Fibroblast of peridontal ligament (primary cell): ENCODE measurements around the gene UTP11.
"Not testable (repeated sequence)": the region's sequence is repeated elsewhere in the genome, so short reads cannot be mapped to it uniquely, and the experiment has no call there.

Experiments used
- DNase-seq: peaks from one replicate; pipeline ENCODE4 v3.0.0-alpha.2; 2010; ENCODE audit errors: extremely low read depth

UTP11 gene

GRCh38 chr1:38012363-38013226 lies at the start of gene UTP11:
UTP11 (plus strand) TSS chr1:38012734; CDS start chr1:38012803, 69 bp downstream.
- DNase-seq, result peak; percentile 99

- not testable (repeated sequence) for DNase-seq
Measured at GRCh38 chr1:37964106-37964505, 48.4 kb upstream of the UTP11 start.

- DNase-seq, result no peak
Measured at GRCh38 chr1:37965301-37965700, 47.2 kb upstream of the UTP11 start.

DNA sequence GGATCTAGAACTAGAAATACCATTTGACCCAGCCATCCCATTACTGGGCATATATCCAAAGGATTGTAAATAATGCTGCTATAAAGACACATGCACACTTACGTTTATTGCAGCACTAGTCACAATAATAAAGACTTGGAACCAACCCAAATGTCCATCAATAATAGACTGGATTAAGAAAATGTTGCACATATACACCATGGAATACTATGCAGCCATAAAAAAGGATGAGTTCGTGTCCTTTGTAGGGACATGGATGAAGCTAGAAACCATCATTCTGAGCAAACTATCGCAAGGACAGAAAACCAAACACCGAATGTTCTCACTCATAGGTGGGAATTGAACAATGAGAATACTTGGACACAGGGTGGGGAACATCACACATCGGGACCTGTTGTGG lies 38.9 kb upstream of the UTP11 start:
- not testable (repeated sequence) for DNase-seq

DNA sequence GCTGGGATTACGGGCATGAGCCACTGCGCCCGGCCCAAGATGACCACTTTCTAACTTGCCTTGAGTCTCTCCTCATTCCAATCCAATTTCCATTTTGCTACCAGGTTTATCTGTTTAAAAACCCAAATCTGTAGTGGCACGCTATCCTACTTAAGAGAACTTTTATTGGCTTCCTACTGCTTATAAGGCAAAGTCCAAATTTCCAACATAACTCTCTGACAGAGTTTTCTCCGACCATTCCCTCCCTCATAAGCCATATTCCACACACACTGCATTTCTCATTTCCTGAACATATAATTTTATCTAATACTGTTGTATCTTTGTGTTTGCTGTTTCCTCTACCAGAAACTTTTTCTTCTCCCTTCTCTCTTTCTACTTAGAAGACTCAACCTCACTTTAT lies 38.0 kb upstream of the UTP11 start:
- DNase-seq, result no peak

DNA sequence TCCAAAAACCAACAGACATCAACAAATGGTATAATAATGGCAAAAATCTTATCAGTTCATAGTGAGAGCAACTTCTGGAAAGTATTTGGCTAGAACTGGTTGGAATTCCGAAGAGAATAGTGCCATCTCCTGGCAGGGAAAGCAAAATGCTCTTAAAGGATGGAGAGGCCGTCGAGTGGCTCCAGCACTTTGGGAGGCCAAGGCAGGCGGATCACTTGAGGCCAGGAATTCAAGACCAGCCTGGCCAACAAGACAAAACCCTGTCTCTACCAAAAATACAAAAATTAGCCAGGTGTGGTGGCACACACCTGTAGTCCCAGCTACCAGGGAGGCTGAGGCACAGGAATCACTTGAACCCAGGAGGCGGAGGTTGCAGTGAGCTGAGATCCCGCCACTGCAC lies 37.5 kb upstream of the UTP11 start:
- peak; percentile 76 for DNase-seq

GRCh38 chr1:37978541-37978940 lies 34.0 kb upstream of the UTP11 start:
- no peak for DNase-seq

- no peak for DNase-seq
Measured at GRCh38 chr1:37983546-37983945, 29.0 kb upstream of the UTP11 start.

DNA sequence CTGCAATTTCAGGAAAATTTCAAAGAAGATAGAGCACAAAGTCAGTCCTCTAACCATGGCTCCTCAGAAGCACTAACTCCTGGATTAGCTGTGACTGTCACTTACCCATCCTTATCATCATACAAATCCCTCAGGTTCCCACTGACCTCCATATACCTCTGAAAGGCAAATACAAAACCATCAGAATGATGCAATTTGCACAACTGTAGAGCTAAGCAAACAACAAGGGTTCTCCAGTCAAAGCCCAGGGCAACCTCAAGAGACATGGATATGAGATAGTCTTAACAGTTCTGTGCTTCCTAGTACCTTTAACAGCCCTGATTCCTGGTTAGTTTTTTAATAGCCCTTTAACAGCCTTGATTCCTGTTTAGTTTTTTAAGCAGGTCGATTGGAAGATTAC lies 24.9 kb upstream of the UTP11 start:
- DNase-seq, result no peak

GRCh38 chr1:37989361-37989930 lies 23.1 kb upstream of the UTP11 start:
- DNase-seq, result no peak

GRCh38 chr1:37994886-37995566 lies 17.5 kb upstream of the UTP11 start:
- no peak for DNase-seq

DNA sequence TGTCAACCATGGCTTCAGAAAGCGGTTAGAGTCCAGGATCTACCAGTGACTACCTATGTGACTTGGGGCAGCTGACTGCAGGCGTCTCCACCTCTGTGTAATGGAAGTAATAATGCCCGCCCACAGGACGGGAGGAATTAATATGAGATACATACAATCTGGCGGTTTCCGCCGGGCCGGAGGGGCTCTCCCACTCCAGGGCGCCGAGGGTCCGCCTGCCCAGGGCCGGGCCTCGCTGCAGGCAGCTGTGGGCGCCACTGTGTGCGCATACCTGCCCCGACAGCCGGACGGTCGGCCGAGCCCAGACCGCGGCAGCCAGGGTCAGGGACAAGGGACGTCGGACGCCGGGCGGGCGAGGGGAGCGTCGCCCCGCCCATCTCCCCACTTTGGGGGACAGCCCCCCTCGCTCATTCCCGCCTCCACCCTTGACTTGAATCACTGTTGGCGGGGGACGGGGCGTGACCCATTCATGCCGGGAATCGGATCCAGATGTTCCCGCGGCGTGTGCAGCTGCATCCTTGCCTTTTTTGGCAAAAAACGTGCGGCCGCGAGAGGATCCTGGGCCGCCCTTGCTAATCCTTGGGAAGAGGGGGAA lies 16.7 kb upstream of the UTP11 start:
- peak; percentile 95 for DNase-seq

DNA sequence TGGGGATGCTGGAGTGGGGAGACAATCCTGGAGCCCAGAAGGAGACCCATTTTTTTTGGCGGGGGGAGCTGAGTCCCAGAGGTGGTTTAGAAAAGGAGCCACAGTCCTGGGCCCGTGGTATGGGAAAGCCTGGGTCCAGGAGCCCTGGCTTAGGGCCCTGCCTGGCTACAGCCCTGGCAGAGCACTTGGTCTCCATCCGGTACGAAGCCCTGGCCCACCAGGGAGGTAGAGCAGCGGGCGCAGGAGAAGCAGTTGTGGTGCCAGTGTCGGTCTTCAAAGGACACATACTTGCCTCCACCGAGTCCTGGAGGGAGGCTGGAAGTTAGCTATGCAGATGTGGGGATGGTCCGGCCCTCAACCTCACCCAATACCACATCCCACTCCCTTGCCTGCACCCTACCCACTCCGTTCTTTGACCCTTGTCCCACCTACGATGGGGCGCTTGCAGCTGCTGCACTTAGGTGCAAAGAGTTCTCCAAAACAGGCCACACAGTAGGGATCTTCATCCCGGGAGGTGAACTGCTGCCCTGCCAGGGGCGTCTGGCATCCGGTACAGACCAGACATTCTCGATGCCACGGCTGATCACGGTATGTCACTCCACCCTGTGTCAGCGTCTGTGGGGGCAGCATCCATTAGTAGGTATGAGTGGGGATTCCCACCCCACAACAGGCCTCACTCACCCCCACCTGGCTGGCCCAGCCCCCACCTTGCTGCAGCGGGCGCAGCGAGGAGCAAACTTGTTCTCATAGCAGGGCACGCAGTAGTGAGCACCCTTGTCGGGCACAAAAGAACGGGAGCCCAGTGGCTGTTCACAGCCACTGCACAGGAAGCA lies 15.1 kb upstream of the UTP11 start:
- no peak for DNase-seq

DNA sequence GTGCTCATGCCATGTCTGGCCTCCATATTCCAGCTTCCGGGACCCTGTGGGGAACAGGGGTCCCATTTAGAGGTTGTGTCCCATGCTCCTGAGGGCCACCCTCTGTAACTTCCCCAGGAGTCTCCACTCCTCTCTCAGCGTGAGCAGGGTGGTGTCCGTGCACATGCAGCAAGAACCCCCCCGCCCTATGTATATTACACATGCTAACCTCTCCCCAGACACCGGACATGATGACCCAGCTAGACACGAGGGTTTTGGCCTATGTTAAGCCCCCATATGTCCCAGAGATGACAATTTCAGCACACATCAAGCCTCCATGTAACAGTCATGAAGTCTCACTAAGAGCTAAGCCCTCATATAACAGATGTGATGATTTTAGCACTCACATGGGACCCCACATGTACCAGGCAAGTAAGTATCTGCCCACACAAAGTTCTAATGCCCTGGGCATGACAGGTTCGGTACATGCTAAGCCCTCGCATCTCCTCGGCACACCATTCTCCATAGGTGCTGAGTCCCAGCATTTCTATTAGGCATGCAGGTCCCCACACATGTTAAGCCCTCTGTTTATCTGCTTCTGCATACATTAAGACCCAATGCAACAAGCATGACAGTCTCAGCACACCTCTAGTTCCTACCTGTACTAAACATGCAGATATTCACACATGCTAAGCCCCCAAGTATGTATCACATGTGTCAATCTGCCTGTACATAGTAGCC lies 14.3 kb upstream of the UTP11 start:
- DNase-seq, result no peak

DNA sequence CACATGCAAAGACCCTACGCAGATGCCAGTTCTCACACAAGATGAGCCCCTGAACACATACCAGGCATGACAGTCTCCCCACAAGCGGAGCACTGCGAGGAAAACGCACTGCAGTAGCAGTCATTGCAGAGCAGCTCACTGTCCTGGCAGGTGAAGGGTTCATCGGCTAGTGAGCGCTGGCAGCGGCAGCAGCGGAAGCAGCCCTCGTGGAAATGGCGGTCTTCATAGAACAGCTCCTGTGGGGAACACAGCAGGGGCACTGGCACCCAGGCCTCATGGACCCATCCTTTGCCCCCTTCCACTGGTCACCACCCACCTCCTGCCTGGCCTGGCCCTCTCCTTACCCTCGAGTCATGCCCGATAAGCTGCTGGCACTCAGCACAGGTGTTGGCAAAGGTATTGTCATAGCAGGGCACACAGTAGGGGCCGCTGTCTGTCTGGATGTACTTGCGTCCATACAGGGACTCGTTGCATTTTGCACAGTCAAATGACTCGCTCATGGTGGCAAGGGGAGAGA lies 13.6 kb upstream of the UTP11 start:
- no peak for DNase-seq

GRCh38 chr1:37999430-38000232 lies 12.9 kb upstream of the UTP11 start:
- DNase-seq, result peak; percentile 48

DNA sequence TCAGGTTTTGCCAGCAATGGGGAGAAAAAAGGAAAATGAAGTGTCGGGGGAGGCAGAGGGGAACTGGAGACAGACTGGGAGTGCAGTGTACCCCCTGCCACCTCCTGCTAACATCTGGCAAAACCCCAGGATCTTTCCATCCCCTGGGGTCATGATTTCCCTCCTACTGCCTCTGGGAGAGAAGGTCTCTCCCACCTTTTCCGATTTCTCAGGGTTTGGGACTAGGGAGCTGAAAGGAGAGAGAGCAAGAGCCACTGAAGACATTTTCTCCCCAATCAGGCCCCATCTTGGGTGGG lies 12.4 kb upstream of the UTP11 start:
- DNase-seq, result no peak

- peak; percentile 83 for DNase-seq
Measured at GRCh38 chr1:38000529-38001455, 11.7 kb upstream of the UTP11 start.
